GF-D8 (cell line): ENCODE results near the gene SMIM9.

ENCODE experiments used
- DNase-seq: peaks from one replicate; lab custom pipeline; 2025; lab: John Stamatoyannopoulos, UW

The SMIM9 gene

GRCh38 chrX:154780968-154781367 is 53.5 kb downstream of the SMIM9 start:
- no peak for DNase-seq

GRCh38 chrX:154779261-154779660 is 55.2 kb downstream of the SMIM9 start:
- no peak for DNase-seq

GRCh38 chrX:154776753-154777152 is 57.7 kb downstream of the SMIM9 start:
- no peak for DNase-seq

- DNase-seq = no peak
Observed at GRCh38 chrX:154775419-154776349, 58.8 kb downstream of the SMIM9 start.

GRCh38 chrX:154774622-154775021 is 59.8 kb downstream of the SMIM9 start:
- no peak for DNase-seq
